DND-41 (cell line): ENCODE results near the gene CLEC4C.

Experiments used
- ATAC-seq: fragments of 200-7000 bp; cut with Tn5 transposase; 3 replicates; pipeline ENCODE4 v1.9.1; 2021; ENCODE audit warnings: low read depth; ENCODE audit not compliant: insufficient read depth
- DNase-seq: peaks from one replicate; pipeline ENCODE4 v3.0.0-alpha.2; 2020
- H2AFZ ChIP-seq: 2 replicates; pipeline ENCODE4 v1.6.0; 2012; ENCODE audit warnings: low read depth, low read length
- H3K27ac ChIP-seq: 2 replicates; pipeline ENCODE4 v1.5.1; 2012; ENCODE audit warnings: low read length, inconsistent platforms
- H3K27me3 ChIP-seq: fragments of 200-600 bp; sonication (generic); 2 replicates; pipeline ENCODE4 v1.6.0; 2012; ENCODE audit warnings: low read length, mild to moderate bottlenecking, inconsistent platforms; ENCODE audit not compliant: insufficient read depth, poor library complexity
- H3K36me3 ChIP-seq: 2 replicates; pipeline ENCODE4 v1.5.1; 2012; ENCODE audit warnings: low read length, inconsistent platforms; ENCODE audit not compliant: insufficient read depth
- H3K4me1 ChIP-seq: 2 replicates; pipeline ENCODE4 v1.5.1; 2012; ENCODE audit warnings: mild to moderate bottlenecking, low read length; ENCODE audit not compliant: insufficient read depth
- H3K4me2 ChIP-seq: 2 replicates; pipeline ENCODE4 v1.6.0; 2012; ENCODE audit warnings: mild to moderate bottlenecking, moderate library complexity, low read length, inconsistent platforms; ENCODE audit not compliant: insufficient read depth
- H3K4me3 ChIP-seq, 2 experiments: fragments of 200-600 bp in 1 of 2; shearing (Covaris generic) in 1 of 2; 2 replicates each; pipeline ENCODE4 v1.5.1; 2012 to 2016; ENCODE audit warnings: inconsistent platforms in 2 of 2, low read length in 2 of 2, mild to moderate bottlenecking in 2 of 2, low read depth in 1 of 2, moderate library complexity in 1 of 2
- H3K79me2 ChIP-seq: 2 replicates; pipeline ENCODE4 v1.6.0; 2012; ENCODE audit warnings: low read length, inconsistent platforms; ENCODE audit not compliant: insufficient read depth
- H3K9ac ChIP-seq: 2 replicates; pipeline ENCODE4 v1.6.0; 2012; ENCODE audit warnings: low read depth, mild to moderate bottlenecking, inconsistent platforms, low read length, moderate library complexity
- H3K9me3 ChIP-seq: 2 replicates; pipeline ENCODE4 v1.5.1; 2012; ENCODE audit warnings: low read length, moderate library complexity, mild to moderate bottlenecking, inconsistent platforms; ENCODE audit not compliant: insufficient read depth, severe bottlenecking
- H4K20me1 ChIP-seq: 2 replicates; pipeline ENCODE4 v1.6.0; 2012; ENCODE audit warnings: low read length; ENCODE audit not compliant: insufficient read depth
- EZH2 ChIP-seq: IDR thresholded peaks from 3 replicates; pipeline ENCODE4 v1.6.1; 2012; ENCODE audit warnings: borderline replicate concordance, low read depth, mild to moderate bottlenecking, moderate library complexity, low read length, inconsistent platforms; ENCODE audit not compliant: severe bottlenecking
- TF ChIP-seq, protein P1 (sequence below): IDR thresholded peaks from 2 replicates; pipeline ENCODE4 v1.5.1; 2012; ENCODE audit warnings: borderline replicate concordance, low read length, moderate library complexity, mild to moderate bottlenecking; ENCODE audit not compliant: poor library complexity, severe bottlenecking; ENCODE audit errors: extremely low read depth

CLEC4C gene

DNA sequence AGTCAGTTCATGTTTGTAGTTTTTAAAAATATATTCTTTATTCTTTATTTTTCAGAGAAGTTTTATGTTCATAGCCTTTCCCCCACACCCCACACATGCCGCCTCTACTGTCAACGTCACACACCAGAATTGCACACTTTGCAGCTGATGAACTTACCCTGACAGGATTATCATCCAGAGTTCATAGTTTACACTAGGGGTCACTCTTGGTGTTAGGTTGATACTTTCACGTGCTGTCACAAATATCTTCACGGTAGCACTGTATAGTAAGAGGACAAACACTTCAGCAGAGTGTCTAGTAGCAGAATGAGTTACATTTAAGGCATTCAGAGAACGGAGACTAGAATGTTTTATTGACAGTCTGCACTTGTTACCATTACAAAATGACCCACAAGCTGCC lies 30.8 kb downstream of the CLEC4C start:
- no peak overlapping the region for H3K4me2 ChIP-seq
- no peaks in the 10 kb centered on the region for H3K27me3 ChIP-seq
- DNase-seq = no peak
- ATAC-seq = no peak
- no peaks in the 10 kb centered on the region for H3K79me2 ChIP-seq
- H3K27ac ChIP-seq = no peak overlapping the region
- no peak overlapping the region for H2AFZ ChIP-seq
- H3K4me1 ChIP-seq = no peaks in the 10 kb centered on the region
- no peak overlapping the region for H3K9ac ChIP-seq
- no peak for TF ChIP-seq EZH2
- TF ChIP-seq, protein P1, sequence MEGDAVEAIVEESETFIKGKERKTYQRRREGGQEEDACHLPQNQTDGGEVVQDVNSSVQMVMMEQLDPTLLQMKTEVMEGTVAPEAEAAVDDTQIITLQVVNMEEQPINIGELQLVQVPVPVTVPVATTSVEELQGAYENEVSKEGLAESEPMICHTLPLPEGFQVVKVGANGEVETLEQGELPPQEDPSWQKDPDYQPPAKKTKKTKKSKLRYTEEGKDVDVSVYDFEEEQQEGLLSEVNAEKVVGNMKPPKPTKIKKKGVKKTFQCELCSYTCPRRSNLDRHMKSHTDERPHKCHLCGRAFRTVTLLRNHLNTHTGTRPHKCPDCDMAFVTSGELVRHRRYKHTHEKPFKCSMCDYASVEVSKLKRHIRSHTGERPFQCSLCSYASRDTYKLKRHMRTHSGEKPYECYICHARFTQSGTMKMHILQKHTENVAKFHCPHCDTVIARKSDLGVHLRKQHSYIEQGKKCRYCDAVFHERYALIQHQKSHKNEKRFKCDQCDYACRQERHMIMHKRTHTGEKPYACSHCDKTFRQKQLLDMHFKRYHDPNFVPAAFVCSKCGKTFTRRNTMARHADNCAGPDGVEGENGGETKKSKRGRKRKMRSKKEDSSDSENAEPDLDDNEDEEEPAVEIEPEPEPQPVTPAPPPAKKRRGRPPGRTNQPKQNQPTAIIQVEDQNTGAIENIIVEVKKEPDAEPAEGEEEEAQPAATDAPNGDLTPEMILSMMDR = peak; percentile 23
- no peaks in the 10 kb centered on the region for H3K36me3 ChIP-seq
- no peaks in the 10 kb centered on the region for H3K9me3 ChIP-seq
- H4K20me1 ChIP-seq = no peaks in the 10 kb centered on the region
- H3K4me3 ChIP-seq = no peak overlapping the region

DNA sequence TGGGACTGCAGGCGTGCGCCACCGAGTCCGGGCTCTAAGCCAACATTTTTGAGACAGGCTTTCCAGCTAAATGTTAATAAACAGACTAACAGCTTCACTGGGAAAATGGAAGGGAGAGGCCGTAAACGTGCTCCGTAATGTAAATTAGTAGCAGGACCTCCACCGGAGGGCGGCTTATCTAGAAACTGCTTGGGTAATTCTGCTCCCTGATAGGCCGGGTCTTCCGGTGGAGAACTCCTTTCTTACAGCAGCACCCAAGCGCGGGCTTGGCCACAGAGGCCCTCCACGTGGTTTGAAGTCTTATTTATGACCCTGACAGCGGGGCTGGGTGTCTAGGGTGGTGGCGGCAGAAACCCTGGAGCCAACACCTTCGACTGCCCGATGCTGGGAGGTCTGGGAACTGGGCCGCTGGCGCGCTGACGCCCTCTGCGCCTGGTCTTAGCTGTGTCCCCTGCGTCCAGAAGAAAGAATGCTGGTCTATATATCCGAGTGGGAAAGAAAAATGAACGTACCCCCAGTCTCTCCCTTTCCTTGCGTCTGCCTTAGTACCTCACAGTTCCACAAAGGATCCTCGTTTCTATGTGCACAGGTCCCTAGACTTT lies 34.2 kb downstream of the CLEC4C start:
- Histone ChIP-seq H3K27ac (no peak overlapping the region), H3K4me2 (no peak overlapping the region), H3K4me1 (no peaks in the 10 kb centered on the region), H3K4me3 (no peak overlapping the region), H3K27me3 (no peaks in the 10 kb centered on the region), H3K79me2 (no peaks in the 10 kb centered on the region), H2AFZ (no peak overlapping the region), H3K9me3 (no peaks in the 10 kb centered on the region), H3K9ac (no peak overlapping the region), H3K36me3 (no peaks in the 10 kb centered on the region), H4K20me1 (no peaks in the 10 kb centered on the region)
- ATAC-seq (no peak), DNase-seq (no peak)
- TF ChIP-seq, protein P1 = no peak
- TF ChIP-seq EZH2 = no peak

DNA sequence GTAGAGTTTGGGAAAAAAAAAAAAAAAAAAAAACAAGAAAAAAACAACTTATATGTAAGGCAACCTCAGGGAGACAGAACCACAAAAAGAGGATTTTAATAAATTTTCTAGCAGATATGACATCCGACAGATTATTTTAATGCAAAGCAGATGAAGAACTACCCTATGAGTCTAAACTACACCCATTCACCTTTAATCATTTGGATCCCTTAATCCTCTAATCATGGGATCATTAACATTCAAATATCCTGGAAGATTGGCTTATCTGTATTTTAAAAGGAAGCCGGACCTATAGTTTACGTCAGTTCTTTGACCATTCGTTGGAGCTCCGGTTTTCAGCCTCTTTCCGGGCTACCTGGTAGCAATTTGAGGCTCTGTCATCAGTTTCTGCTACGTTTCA lies 36.0 kb downstream of the CLEC4C start, which contains the start of gene DPPA3:
DPPA3 (plus strand) TSS at position 301 of the 400 bp plus-strand sequence. CDS start 138 bp downstream, outside the sequence.
- ATAC-seq (no peak), DNase-seq (no peak)
- Histone ChIP-seq H3K79me2 (no peaks in the 10 kb centered on the region), H3K4me3 (no peak within 1 kb of the TSS), H4K20me1 (no peaks in the 10 kb centered on the region), H3K27ac (no peak within 1 kb of the TSS), H2AFZ (no peak within 1 kb of the TSS), H3K36me3 (no peaks in the 10 kb centered on the region), H3K9ac (no peak within 1 kb of the TSS), H3K27me3 (no peaks in the 10 kb centered on the region), H3K4me1 (no peaks in the 10 kb centered on the region), H3K4me2 (no peak within 1 kb of the TSS), H3K9me3 (no peaks in the 10 kb centered on the region)
- TF ChIP-seq, protein P1 = no peak
- no peak for TF ChIP-seq EZH2
